HCT116 (cell line): ENCODE results near the gene TRIM56. TPM values are rescaled to one million over a fixed set of nuclear protein-coding genes. Genes with fewer than 3 reads are reported as not detected.

Experiments used
- ATAC-seq: fragments of 200-7000 bp; cut with Tn5 transposase; 2 replicates; pipeline ENCODE4 v1.9.1; 2020; ENCODE audit warnings: mild to moderate bottlenecking, moderate library complexity
- BruUV-seq: library from RNA; stranded (reverse); fragments of 400-500 nt; replicated peaks from 2 replicates; lab custom pipeline; 2021; lab: Mats Ljungman, UMichigan
- CTCF ChIA-PET: fragments of 300-600 bp; sonication (Branson Sonifier 250); formaldehyde crosslinking; loops from one replicate; lab custom pipeline; 2021; ENCODE audit warnings: antibody characterized with exemption; lab: Charles Lee
- POLR2A ChIA-PET: fragments of 300-600, 350-600 bp; sonication (Branson Sonifier 250); formaldehyde crosslinking; loops from one replicate; lab custom pipeline; 2021; ENCODE audit warnings: antibody characterized with exemption; lab: Charles Lee
- RAD21 ChIA-PET, 2 experiments: fragments of 300-600 bp; sonication (Branson Sonifier 250); formaldehyde crosslinking; loops; one replicate each; lab custom pipeline; 2023; ENCODE audit warnings: low total read pairs in 2 of 2; ENCODE audit not compliant: uncharacterized antibody in 2 of 2, unreplicated experiment in 2 of 2, low non-redundant PET in 1 of 2; lab: Charles Lee
- DNase-seq: peaks from one replicate; pipeline ENCODE4 v3.0.0-alpha.2; 2010; ENCODE audit warnings: low read depth, low spot score
- H2AFZ ChIP-seq: fragments of 200-600 bp; shearing (Covaris generic), sonication (generic); 2 replicates; pipeline ENCODE4 v1.6.1; 2017; ENCODE audit warnings: low read depth, mixed run types, mixed read lengths, antibody characterized with exemption, low read length; ENCODE audit not compliant: poor library complexity, severe bottlenecking
- H3K27ac ChIP-seq: 2 replicates; pipeline ENCODE4 v1.5.1; 2012; ENCODE audit warnings: low read depth, low read length
- H3K27me3 ChIP-seq: fragments of 200-600 bp; sonication (generic); 2 replicates; pipeline ENCODE4 v1.6.1; 2016; ENCODE audit warnings: mixed run types, low read length, mixed read lengths; ENCODE audit not compliant: insufficient read depth
- H3K36me3 ChIP-seq, 2 experiments: fragments of 200-500 bp in 1 of 2; fragments of 200-600 bp in 1 of 2; sonication (Bioruptor generic) in 1 of 2; sonication (generic) in 1 of 2; 2 replicates each; pipeline versions ENCODE4 v1.5.1 to v1.6.1; 2014 to 2016; ENCODE audit warnings: low read length in 2 of 2, inconsistent platforms in 1 of 2, mixed read lengths in 1 of 2, mixed run types in 1 of 2; ENCODE audit not compliant: insufficient read depth in 2 of 2, control insufficient read depth in 1 of 2
- H3K4me1 ChIP-seq, 2 experiments: fragments of 200-600 bp in 1 of 2; sonication (generic) in 1 of 2; 2 replicates each; pipeline versions ENCODE4 v1.5.1 to v1.6.1; 2012 to 2017; ENCODE audit warnings: low read length in 2 of 2, inconsistent platforms in 1 of 2, mild to moderate bottlenecking in 1 of 2, mixed read lengths in 1 of 2, mixed run types in 1 of 2, moderate library complexity in 1 of 2; ENCODE audit not compliant: insufficient read depth in 2 of 2, control insufficient read depth in 1 of 2
- H3K4me2 ChIP-seq: fragments of 200-600 bp; sonication (generic); 2 replicates; pipeline ENCODE4 v1.6.1; 2017; ENCODE audit warnings: mixed run types, low read length, mixed read lengths
- H3K4me3 ChIP-seq, 2 experiments: fragments of 200-600 bp in 1 of 2; sonication (generic) in 1 of 2; replicated peaks in 1 of 2; 2 replicates each; pipeline ENCODE4 v1.5.1; 2011 to 2016; ENCODE audit warnings: low read length in 2 of 2, control low read depth in 1 of 2, low read depth in 1 of 2, mild to moderate bottlenecking in 1 of 2, mixed read lengths in 1 of 2, mixed run types in 1 of 2
- H3K79me2 ChIP-seq: fragments of 200-600 bp; sonication (generic); 2 replicates; pipeline ENCODE4 v1.6.1; 2017; ENCODE audit warnings: mild to moderate bottlenecking, mixed run types, low read length, moderate library complexity, mixed read lengths; ENCODE audit not compliant: insufficient read depth
- H3K9ac ChIP-seq: fragments of 200-600 bp; sonication (generic); 2 replicates; pipeline ENCODE4 v1.6.1; 2016; ENCODE audit warnings: low read length, mixed read lengths
- H3K9me2 ChIP-seq: fragments of 200-600 bp; sonication (generic), shearing (Covaris generic); 2 replicates; pipeline ENCODE4 v1.6.1; 2017; ENCODE audit warnings: mixed run types, mild to moderate bottlenecking, moderate library complexity; ENCODE audit not compliant: insufficient read depth
- H3K9me3 ChIP-seq, 2 experiments: fragments of 200-500 bp in 1 of 2; fragments of 200-600 bp in 1 of 2; sonication (Bioruptor generic) in 1 of 2; sonication (generic) in 1 of 2; 2 replicates each; pipeline ENCODE4 v1.6.1; 2014 to 2017; ENCODE audit warnings: low read length in 2 of 2, mixed read lengths in 2 of 2, inconsistent platforms in 1 of 2, low read depth in 1 of 2, mild to moderate bottlenecking in 1 of 2, mixed run types in 1 of 2, moderate library complexity in 1 of 2; ENCODE audit not compliant: control insufficient read depth in 1 of 2, insufficient read depth in 1 of 2
- H4K20me1 ChIP-seq: fragments of 200-600 bp; sonication (generic), shearing (Covaris generic); 2 replicates; pipeline ENCODE4 v1.6.1; 2017; ENCODE audit warnings: mixed run types, mild to moderate bottlenecking, moderate library complexity; ENCODE audit not compliant: insufficient read depth
- CBX3 ChIP-seq: IDR thresholded peaks from 2 replicates; pipeline ENCODE4 v1.6.1; 2012; ENCODE audit warnings: low read depth
- CEBPB ChIP-seq: IDR thresholded peaks from 2 replicates; pipeline ENCODE4 v1.6.1; 2012; ENCODE audit warnings: low read depth
- EZH2 ChIP-seq: fragments of 200-600 bp; sonication (generic); IDR thresholded peaks from 2 replicates; pipeline ENCODE4 v1.6.1; 2017; ENCODE audit warnings: antibody characterized with exemption, mixed run types
- FOSL1 ChIP-seq: IDR thresholded peaks from 2 replicates; pipeline ENCODE4 v1.6.1; 2012; ENCODE audit warnings: low read depth
- POLR2A ChIP-seq: IDR thresholded peaks from 2 replicates; pipeline ENCODE4 v1.7.0; 2011; ENCODE audit warnings: borderline replicate concordance; ENCODE audit not compliant: insufficient read depth, insufficient read length; ENCODE audit errors: extremely low read depth
- POLR2AphosphoS5 ChIP-seq: IDR thresholded peaks from 2 replicates; pipeline ENCODE4 v1.6.1; 2011; ENCODE audit warnings: mild to moderate bottlenecking, low read depth, low read length, moderate library complexity
- RAD21 ChIP-seq: IDR thresholded peaks from 2 replicates; pipeline ENCODE4 v1.6.1; 2012; ENCODE audit warnings: low read depth, mild to moderate bottlenecking
- SIN3A ChIP-seq: IDR thresholded peaks from 2 replicates; pipeline ENCODE4 v1.6.1; 2012; ENCODE audit warnings: low read depth
- SRF ChIP-seq: IDR thresholded peaks from 2 replicates; pipeline ENCODE4 v1.6.1; 2012; ENCODE audit warnings: low read depth
- YY1 ChIP-seq: IDR thresholded peaks from 2 replicates; pipeline ENCODE4 v1.6.1; 2011; ENCODE audit warnings: low read length, low read depth, moderate library complexity, mild to moderate bottlenecking; ENCODE audit not compliant: insufficient replicate concordance; ENCODE audit errors: extremely low read depth
- intact Hi-C: fragments of 100-400 bp; cut with micrococcal nuclease; formaldehyde crosslinking; loops from 2 replicates; pipeline ENCODE4 v1.10.0; 2022
- total RNA-seq: library from RNA; stranded (reverse); gene quantifications from one replicate; pipeline ENCODE4 v1.2.1, GENCODE V29; 2021; ENCODE audit not compliant: unreplicated experiment
- TF ChIP-seq, protein P1 (sequence below), 3 experiments: fragments of 200-600 bp in 1 of 3; sonication (generic) in 1 of 3; IDR thresholded peaks in 2 of 3; conservative IDR thresholded peaks in 1 of 3; 2 replicates each; pipeline ENCODE4 v1.5.1; 2012 to 2017; ENCODE audit warnings: low read depth in 2 of 3, low read length in 2 of 3, antibody characterized with exemption in 1 of 3, borderline replicate concordance in 1 of 3, control low read depth in 1 of 3, mild to moderate bottlenecking in 1 of 3, mixed read lengths in 1 of 3, mixed run types in 1 of 3, moderate library complexity in 1 of 3; ENCODE audit not compliant: insufficient read depth in 1 of 3

TRIM56 gene
- total RNA-seq, 1 experiment from 2014 or later: 25.9 TPM

DNA sequence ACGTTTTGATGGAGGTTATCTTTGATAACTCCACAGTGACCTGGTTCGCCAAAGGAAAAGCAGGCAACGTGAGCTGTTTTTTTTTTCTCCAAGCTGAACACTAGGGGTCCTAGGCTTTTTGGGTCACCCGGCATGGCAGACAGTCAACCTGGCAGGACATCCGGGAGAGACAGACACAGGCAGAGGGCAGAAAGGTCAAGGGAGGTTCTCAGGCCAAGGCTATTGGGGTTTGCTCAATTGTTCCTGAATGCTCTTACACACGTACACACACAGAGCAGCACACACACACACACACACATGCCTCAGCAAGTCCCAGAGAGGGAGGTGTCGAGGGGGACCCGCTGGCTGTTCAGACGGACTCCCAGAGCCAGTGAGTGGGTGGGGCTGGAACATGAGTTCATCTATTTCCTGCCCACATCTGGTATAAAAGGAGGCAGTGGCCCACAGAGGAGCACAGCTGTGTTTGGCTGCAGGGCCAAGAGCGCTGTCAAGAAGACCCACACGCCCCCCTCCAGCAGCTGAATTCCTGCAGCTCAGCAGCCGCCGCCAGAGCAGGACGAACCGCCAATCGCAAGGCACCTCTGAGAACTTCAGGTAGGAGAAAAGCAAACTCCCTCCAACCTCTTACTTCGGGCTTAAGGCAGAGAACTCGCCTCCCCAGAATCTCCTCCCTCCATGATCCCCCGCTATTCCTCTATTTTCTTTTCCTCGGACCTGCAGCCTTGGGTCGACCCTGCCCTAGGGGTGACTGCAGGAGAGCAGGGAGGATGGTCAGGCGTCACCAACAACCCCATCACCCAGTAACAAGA is 41.6 kb downstream of the TRIM56 start, which contains the start of gene SERPINE1:
Gene SERPINE1 (plus strand): TSS at position 454 of the 809 bp plus-strand sequence. CDS start 1,290 bp downstream, outside the sequence.
- no TSS peak for BruUV-seq
- ATAC-seq (peak; percentile 71), DNase-seq (peak; percentile 86)
- Histone ChIP-seq H3K4me2 (peak within 1 kb of the TSS; percentile 80), H3K36me3 (peaks cover 0 to 5% of the 10 kb centered on the region in 2 experiments; a peak in 1 of 4 replicates), H3K9ac (peak within 1 kb of the TSS; percentile 53), H3K4me1 (peaks cover 49 to 67% of the 10 kb centered on the region in 2 experiments), H2AFZ (peak within 1 kb of the TSS; percentile 59), H3K9me2 (no peaks in the 10 kb centered on the region), H4K20me1 (no peaks in the 10 kb centered on the region), H3K27me3 (no peaks in the 10 kb centered on the region), H3K79me2 (no peaks in the 10 kb centered on the region), H3K4me3 (peak within 1 kb of the TSS; percentile 40 to 50), H3K27ac (peak within 1 kb of the TSS; percentile 57), H3K9me3 (no peaks in the 10 kb centered on the region)
- RAD21 ChIA-PET: no interaction called here
- intact Hi-C loops: no loop called here
- TF ChIP-seq POLR2AphosphoS5 (peak; percentile 93), CEBPB (no peak), RAD21 (no peak), SIN3A (no peak), POLR2A (peak; percentile 71), YY1 (peak; percentile 1), CBX3 (no peak), FOSL1 (no peak), EZH2 (no peak), SRF (no peak)
- TF ChIP-seq, protein P1, sequence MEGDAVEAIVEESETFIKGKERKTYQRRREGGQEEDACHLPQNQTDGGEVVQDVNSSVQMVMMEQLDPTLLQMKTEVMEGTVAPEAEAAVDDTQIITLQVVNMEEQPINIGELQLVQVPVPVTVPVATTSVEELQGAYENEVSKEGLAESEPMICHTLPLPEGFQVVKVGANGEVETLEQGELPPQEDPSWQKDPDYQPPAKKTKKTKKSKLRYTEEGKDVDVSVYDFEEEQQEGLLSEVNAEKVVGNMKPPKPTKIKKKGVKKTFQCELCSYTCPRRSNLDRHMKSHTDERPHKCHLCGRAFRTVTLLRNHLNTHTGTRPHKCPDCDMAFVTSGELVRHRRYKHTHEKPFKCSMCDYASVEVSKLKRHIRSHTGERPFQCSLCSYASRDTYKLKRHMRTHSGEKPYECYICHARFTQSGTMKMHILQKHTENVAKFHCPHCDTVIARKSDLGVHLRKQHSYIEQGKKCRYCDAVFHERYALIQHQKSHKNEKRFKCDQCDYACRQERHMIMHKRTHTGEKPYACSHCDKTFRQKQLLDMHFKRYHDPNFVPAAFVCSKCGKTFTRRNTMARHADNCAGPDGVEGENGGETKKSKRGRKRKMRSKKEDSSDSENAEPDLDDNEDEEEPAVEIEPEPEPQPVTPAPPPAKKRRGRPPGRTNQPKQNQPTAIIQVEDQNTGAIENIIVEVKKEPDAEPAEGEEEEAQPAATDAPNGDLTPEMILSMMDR (IDR thresholded peaks at IDR 0.05 in 2 of 3, conservative IDR thresholded peaks at IDR 0.05 in 1 of 3; ENCODE audit: borderline replicate concordance in 1 of 3, insufficient read depth in 1 of 3, low read depth in 2 of 3, low read length in 2 of 3): peak in 2 of 3 experiments; percentile 41 to 43; a peak in 3 of 6 replicates
- CTCF ChIA-PET: interaction anchor here (1.0 to 2.6 kb wide), 6 partner anchors 11 to 49 kb away, joined by 3 to 16 read pairs (median 6); no protein-coding TSS in a partner anchor
- POLR2A ChIA-PET: interaction anchor here (0.7 to 4.0 kb wide), 22 partner anchors 9 to 252 kb away, joined by 3 to 26 read pairs (median 4); partner anchors contain the start of genes SRRT and VGF
